GM13976 (cell line): ENCODE results near the gene SLC13A2.
"Not testable (repeated sequence)": the region's sequence is repeated elsewhere in the genome, so short reads cannot be mapped to it uniquely, and the experiment has no call there.

Experiments used
- DNase-seq: peaks from one replicate; pipeline ENCODE4 v3.0.0; 2012; ENCODE audit warnings: low spot score
- in situ Hi-C: fragments of 300-500 bp; cut with MboI; formaldehyde crosslinking; loops from one replicate; pipeline ENCODE4 v1.12.0; 2022; ENCODE audit warnings: low sequenced_read_pairs, mixed read lengths, inconsistent platforms; ENCODE audit not compliant: unreplicated experiment
- TF ChIP-seq, protein P1 (sequence below): IDR thresholded peaks from 2 replicates; pipeline ENCODE4 v1.5.1; 2012; ENCODE audit warnings: borderline replicate concordance, mild to moderate bottlenecking; ENCODE audit not compliant: insufficient read depth; ENCODE audit errors: extremely low read depth, missing control alignments, control extremely low read depth

The SLC13A2 gene

DNA sequence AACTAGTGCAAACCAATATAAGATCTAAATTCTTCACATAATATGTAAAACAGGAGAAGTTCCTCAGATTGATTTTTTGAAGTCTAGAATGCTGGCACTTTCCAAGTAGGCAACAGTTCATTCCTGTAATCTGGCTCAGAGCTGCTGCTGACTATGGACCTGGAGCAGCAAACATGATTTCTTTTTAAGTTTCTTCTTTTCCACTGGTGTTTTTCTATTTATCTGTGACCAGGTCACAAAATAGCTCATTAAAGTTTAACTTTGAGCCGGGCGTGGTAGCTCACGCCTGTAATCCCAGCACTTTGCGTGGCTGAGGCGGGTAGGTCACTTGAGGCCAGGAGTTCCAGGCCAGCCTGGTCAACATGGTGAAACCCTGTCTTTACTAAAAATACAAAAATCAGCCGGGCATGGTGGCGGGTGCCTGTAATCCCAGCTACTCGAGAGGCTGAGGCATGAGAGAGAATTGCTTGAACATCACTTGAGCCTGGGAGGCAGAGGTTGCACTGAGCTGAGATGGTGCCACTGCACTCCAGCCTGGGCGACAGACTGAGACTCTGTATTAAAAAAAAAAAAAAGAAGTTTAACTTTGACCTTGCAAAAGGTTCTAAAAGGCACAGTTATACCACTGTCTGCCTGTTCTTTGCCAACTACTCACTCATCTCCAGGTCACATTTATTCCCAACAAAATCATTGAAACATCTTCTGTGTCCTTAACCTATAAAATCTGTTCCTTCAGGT, 29.4 kb upstream of the SLC13A2 start:
- DNase-seq, result no peak
- TF ChIP-seq, protein P1, sequence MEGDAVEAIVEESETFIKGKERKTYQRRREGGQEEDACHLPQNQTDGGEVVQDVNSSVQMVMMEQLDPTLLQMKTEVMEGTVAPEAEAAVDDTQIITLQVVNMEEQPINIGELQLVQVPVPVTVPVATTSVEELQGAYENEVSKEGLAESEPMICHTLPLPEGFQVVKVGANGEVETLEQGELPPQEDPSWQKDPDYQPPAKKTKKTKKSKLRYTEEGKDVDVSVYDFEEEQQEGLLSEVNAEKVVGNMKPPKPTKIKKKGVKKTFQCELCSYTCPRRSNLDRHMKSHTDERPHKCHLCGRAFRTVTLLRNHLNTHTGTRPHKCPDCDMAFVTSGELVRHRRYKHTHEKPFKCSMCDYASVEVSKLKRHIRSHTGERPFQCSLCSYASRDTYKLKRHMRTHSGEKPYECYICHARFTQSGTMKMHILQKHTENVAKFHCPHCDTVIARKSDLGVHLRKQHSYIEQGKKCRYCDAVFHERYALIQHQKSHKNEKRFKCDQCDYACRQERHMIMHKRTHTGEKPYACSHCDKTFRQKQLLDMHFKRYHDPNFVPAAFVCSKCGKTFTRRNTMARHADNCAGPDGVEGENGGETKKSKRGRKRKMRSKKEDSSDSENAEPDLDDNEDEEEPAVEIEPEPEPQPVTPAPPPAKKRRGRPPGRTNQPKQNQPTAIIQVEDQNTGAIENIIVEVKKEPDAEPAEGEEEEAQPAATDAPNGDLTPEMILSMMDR, result no peak
- in situ Hi-C loops, result no loop called here

DNA sequence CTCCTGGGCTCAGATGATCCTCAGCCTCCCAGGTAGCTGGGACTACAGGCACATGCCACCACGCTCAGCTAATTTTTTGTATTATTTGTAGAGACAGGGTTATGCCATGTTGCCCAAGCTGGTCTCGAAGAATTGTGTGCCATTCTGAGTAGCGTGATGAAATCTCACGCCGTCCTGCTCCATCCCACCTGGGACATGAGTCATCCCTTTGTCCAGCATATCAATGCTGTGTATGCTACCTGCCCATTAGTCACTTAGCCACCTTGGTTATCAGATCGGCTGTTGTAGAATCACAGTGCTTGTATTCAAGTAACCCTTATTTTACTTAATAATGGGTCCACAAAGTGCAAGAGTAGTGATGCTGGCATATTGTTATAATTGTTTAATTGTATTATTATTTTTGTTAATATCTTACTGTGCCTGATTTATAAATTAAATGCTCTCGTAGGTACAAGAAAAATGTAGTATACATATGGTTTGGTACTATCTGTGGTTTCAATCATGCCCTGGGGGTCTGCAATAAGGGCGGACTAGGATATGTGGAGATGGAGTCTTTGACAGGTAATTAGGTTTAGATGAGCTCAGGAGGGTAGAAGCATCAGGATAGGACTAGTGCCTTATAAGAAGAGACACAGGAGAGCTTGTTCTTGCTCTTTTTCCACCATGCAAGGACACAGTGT, 26.6 kb upstream of the SLC13A2 start:
- TF ChIP-seq, protein P1, result no peak
- no peak for DNase-seq
- in situ Hi-C loops, result no loop called here

DNA sequence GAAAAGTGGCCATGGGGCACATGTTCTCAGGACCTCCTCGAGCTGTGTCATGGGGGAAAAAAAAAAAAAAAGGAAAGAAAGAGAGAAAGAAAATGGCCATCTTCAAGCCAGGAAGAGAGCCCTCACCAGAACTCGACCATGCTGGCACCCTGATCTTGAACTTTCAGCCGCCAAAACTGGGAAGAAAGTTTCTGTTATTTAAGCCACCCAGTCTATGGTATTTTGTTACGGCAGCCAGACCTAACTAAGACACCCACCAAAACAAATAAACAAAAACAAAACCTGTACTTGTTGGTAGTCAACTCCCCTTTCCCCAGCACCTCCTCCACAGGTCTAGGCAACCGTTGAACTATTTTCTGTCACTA, 26.1 kb upstream of the SLC13A2 start:
- in situ Hi-C loops, result no loop called here
- TF ChIP-seq, protein P1, result no peak
- DNase-seq, result no peak

DNA sequence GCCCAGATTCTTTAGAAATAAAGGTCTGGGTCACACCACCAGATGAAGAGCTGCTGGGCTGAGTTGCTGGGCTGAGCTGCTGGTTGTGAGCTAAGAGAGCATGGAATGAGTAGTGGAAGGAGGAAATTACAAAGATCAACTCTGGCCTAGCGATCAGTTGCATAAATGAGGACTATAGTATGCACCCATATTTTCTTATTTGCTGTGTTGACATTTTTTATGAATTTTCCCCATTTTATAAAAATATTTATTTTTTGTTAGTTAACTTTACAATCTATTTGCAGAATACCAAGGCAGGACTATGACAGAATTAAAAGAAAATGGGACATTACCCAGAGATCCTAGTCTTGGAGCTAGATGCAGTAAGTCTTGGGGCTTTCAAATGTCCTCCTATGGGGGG, 23.6 kb upstream of the SLC13A2 start:
- DNase-seq, result no peak
- TF ChIP-seq, protein P1, result no peak
- in situ Hi-C loops, result no loop called here

DNA sequence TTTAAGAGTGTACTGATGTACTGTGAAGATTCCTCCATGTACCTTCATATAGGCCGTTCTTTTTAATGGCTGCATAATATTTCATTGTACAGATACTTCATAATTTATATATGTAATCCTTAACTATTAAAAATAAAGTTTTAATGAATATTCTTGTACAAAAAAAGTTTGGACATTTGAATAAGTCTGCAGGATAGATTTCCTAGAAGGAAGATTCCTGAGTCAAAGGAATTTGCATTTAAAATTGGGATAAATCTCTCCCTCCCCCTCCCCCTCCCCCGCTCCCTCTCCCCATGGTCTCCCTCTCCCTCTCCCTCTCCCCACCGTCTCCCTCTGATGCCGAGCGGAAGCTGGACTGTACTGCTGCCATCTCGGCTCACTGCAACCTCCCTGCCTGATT, 15.6 kb upstream of the SLC13A2 start:
- DNase-seq, result no peak
- in situ Hi-C loops, result no loop called here

DNA sequence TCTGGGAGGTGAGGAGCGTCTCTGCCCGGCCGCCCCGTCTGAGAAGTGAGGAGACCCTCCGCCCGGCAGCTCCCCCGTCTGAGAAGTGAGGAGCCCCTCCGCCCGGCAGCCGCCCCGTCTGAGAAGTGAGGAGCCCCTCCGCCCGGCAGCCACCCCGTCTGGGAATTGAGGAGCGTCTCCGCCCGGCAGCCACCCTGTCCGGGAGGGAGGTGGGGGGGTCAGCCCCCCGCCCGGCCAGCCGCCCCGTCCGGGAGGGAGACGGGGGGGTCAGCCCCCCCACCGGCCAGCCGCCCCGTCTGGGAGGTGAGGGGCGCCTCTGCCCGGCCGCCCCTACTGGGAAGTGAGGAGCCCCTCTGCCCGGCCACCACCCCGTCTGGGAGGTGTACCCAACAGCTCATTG, 14.6 kb upstream of the SLC13A2 start:
- DNase-seq, in situ Hi-C loops: not testable (repeated sequence)

More for the DNA sequence above, 15.6 kb upstream of the SLC13A2 start:
- TF ChIP-seq, protein P1, result no peak

DNA sequence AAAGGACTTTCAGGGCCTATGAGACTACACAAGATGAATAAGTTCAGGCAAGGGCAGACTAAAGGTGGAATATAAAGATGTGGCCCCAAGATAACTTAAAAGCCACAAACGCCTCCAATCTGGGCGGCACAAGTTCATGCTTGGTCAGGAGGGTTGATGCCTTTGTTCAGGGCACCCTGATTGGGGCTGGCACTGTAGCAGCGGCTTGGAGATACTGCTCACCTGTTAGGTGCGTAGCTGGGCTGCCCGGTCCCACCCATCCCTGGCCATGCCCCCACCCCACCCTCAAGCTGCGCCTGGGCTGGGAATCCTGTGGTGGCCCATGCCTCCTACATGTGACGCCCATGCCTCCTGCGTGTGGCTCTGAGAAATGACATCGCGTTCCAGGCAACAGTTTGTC, 12.5 kb upstream of the SLC13A2 start:
- DNase-seq, result no peak
- in situ Hi-C loops, result no loop called here
- TF ChIP-seq, protein P1, result no peak
